Erythroblast (primary cell): ENCODE measurements around the gene TBC1D1.
A peak's percentile ranks its signal among the peaks of the same experiment; 100 is the strongest.

Experiments used
- DNase-seq, 2 experiments: peaks; one replicate each; lab custom pipeline; 2025; lab: John Stamatoyannopoulos, UW
- GATA1 ChIP-seq: IDR thresholded peaks from 2 replicates; pipeline ENCODE4 v1.6.1; 2011; ENCODE audit warnings: low read depth, mild to moderate bottlenecking, control low read depth, low read length, moderate library complexity
- POLR2A ChIP-seq: IDR thresholded peaks from 2 replicates; pipeline ENCODE4 v1.6.1; 2011; ENCODE audit warnings: mild to moderate bottlenecking, low read length

Gene TBC1D1

GRCh38 chr4:38150766-38151165, 259.9 kb downstream of the TBC1D1 start:
- DNase-seq, result no peak

DNA sequence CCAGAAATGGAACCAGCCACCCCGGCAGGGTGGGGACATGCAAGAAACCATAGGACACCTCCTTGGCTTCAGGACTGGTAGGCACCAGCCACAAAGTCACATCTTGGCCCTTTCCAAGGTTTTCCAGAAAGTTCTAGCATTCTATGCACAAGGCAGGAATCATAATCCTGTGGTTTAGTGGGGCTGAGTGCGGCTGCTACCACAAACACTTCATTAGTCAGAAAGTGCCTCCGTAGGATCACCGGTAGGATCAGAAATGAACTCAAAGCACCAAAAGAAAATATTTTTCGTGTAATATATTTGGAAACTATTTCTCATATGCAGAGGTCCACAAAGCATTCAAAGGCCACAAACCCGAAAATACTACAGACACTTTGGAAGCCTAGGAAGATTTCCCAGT, 261.0 kb downstream of the TBC1D1 start:
- DNase-seq, result no peak
- TF ChIP-seq POLR2A (no peak), GATA1 (no peak)

More at GRCh38 chr4:38150766-38151165, 259.9 kb downstream of the TBC1D1 start:
- no peak for TF ChIP-seq GATA1
- TF ChIP-seq POLR2A, result no peak

GRCh38 chr4:38152305-38152704, 261.4 kb downstream of the TBC1D1 start:
- no peak for DNase-seq
- TF ChIP-seq POLR2A, result no peak
- TF ChIP-seq GATA1, result no peak

- TF ChIP-seq POLR2A, result no peak
- TF ChIP-seq GATA1, result no peak
- DNase-seq, result no peak
Measured at GRCh38 chr4:38152721-38153386, 262.0 kb downstream of the TBC1D1 start.

GRCh38 chr4:38153387-38153760, 262.5 kb downstream of the TBC1D1 start:
- TF ChIP-seq POLR2A, result no peak
- no peak for TF ChIP-seq GATA1
- no peak for DNase-seq

DNA sequence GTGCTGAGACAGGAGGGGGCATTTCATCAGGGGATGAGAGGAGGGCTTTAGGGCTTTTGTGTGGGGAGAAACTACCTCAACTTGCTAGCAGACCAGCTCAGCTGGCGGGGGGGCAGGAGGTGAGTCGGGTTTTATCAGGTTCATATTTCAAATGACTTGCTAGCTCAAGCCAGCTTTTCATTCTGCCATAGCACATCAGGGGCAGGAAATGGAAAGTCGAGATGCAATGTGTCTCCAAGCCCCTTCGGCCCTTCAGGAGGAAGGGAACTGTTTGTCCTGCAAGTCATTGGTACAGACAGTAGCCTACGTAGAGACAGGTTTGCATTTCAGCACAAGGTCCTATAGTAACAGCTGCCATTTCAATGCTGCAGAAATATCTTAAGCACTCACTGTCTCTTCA, 263.4 kb downstream of the TBC1D1 start:
- no peak for DNase-seq
- TF ChIP-seq GATA1 (no peak), POLR2A (no peak)

DNA sequence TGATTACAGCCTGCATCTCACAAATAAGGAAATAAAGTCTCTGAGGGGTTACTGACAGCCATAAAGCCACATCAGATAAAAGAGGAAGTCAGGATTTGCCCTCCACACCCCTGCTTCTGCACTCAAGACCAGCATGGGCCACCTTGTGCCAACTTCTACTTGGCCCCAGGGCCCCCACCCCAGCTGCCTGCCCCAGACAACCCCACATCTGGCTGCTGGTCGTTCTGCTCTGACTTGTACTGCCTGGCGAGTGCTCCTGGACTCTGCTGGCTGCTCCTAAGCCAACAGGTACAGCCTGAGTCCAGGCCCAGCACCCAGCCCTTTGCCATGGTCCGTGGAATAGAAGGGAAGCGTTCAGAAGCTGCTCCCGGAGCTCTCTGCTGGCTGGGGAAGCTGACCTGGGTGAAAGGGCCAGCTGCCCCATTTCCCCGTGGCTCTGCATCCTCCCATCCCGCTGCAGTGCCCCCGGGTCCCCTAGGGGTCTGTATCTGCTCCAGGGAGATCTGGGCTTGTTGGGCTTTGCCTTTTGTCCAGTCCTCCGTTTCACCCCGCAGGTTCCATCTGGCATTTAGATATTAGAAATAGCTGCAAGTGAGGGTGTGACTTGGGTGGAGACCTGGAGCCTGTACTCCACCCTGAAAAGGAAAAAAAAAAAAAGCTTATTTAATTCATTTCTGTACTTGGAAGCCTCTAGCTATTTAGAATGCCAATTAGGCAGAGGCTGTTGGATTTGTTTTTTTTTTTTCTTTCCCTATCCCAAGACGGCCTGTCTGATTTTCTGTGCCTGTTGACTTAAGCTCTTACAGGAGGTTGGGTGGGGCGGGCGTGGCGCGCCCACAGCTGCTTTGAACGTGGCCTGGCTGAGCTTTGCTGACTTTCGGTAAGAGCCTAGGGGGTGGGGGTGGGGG, 264.1 kb downstream of the TBC1D1 start:
- peak; percentile 63 to 69 for DNase-seq
- no peak for TF ChIP-seq GATA1
- TF ChIP-seq POLR2A, result no peak

DNA sequence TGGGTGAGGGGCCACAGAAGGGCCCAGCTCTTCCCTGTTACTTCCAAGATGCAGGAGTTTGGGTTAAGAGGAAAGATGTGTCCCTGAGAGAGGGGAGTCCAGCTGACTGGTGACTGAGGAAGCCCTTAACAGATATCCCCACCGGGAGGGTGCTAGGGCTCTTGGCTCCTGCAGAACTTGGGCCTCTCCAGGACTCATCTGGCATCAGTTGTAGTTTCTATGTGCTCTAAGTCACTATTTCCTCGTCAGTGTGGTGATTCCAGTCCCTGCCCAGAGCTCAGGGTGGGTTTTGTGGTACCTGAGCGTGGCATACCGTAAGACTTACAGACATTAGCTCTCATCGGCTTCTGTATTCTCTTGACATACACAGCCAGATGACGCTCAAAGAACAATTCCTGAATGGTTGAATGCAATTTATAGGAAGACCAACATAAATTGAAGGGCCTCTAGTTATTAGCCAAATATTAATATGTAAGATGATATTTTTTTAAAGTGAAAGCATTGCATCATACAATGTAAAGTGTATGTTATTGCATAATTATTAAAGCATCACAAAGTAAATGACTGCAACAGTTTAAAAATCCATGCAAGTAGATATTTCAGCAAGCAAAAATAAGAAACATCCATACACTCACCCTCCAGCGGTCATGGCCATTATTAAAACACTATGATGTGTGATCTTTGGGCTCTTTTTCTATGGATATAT, 264.9 kb downstream of the TBC1D1 start:
- DNase-seq, result peak in 1 of 2 experiments; percentile 28
- TF ChIP-seq POLR2A (no peak), GATA1 (no peak)

GRCh38 chr4:38157592-38157991, 266.7 kb downstream of the TBC1D1 start:
- TF ChIP-seq POLR2A (no peak), GATA1 (no peak)
- DNase-seq, result peak in 1 of 2 experiments; percentile 24

DNA sequence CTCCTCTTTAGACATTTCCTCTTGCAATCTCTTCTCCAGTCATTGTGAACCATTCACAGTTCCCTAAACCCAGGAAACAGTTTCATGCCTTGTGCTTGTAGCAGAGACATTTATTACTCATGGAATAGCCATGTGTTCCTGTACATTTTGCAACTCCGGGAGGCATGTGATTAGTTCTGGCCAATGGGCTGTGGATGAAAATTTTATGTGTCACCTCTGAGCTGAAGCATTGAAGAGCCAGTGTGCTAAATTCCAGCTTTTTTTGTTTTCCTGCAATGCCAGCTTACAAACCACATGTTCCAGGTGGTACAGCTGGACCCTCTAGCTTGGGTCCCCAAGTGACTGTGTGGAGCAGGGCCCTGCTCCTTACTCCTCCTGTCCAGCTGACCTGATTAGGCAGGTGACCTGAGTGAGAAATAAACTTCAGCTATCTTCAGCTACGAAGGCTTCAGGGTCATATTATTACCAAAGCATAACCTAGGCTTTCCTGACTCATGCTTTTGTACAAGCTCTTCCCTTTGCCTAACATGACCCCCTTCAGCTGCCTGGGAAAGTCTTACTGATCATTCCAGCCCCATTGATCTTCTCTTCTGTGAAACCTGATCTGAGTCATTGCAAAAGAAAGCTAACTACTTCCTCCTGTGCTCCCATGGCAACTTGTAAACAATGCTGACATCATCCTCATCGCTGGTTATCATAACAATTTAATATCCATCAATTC, 269.8 kb downstream of the TBC1D1 start:
- peak; percentile 41 to 59 for DNase-seq
- no peak for TF ChIP-seq POLR2A
- no peak for TF ChIP-seq GATA1

DNA sequence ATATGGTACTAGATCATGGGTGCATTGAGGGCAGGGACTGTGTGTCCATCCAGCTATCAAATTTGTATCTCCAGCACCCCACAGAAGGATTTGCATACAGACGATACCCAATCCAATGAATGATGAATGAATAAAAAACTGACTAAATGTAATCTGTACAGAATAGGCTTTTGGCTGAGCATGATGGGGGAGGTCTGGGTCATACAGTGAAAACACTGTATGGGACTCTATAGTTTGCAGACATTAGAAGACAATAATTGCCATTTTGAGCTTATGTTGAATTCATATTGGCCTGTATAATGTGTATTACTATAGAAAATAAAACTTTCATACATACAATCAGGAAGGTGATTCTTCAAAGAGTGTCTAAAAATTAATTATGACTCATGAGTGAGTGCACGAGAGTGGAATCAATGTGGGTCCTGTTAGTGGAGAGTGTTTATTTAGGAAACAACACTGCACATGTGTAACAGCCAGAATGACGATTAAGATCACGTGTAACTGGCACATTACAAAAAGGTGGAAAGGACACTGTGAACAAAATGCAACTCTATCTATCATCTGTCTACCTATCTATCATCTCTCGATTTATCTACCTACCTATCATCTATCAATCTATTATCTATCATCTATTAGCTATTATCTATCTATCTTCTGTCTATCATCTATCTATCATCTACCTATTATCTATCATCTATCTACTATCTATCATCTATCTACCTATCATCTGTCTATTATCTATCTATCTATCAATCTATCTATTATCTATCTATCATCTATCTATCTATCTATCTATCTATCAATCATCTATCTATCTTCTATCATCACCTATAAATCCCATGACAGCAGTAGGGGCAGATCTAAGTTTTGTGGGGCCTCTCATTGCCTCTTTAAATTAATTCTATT, 270.6 kb downstream of the TBC1D1 start:
- TF ChIP-seq GATA1 (no peak), POLR2A (no peak)

DNA sequence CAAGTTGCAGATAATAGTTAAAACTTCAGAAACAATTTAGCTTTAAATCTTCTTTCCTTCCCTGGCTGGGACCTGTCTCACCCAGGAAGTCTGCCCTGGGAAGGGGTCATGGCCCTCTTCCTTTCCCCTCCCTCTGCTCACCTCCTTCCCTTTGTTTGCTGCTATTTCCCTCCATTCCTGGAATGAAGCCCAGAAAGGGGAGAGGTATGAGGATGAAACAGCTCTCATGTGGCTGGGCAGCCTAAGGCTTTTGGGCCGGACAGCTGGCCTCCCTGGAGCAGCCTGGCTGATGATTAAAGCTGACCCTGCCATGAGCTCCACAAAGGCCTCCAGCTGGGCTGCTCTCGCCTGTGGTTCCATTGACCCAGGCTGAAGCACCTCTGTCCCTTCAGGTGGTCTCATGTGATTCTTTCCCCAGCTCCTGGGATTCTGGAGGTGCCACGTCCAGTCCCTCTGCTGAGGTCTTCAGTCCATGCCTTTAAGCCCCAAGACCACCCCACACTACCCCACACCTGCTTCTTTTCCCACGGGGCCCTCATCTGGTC, 271.4 kb downstream of the TBC1D1 start:
- DNase-seq, result no peak
- TF ChIP-seq POLR2A (no peak), GATA1 (no peak)

More for the DNA sequence above, 270.6 kb downstream of the TBC1D1 start:
- DNase-seq, result no peak
